Measurements from ENCODE around the gene TSC2.
"Not testable (repeated sequence)": the region's sequence is repeated elsewhere in the genome, so short reads cannot be mapped to it uniquely, and the experiment has no call there.

GRCh38 chr16:2121325-2121724 is 73.5 kb downstream of the TSC2 start:
- TF ChIP-seq CTCF (conservative IDR thresholded peaks at IDR 0.05 in 1 of 2, IDR thresholded peaks at IDR 0.05 in 1 of 2; ENCODE audit: low read depth in 1 of 2, low read length in 2 of 2), result peak; percentile 39 to 41
- TF ChIP-seq EZH2 (IDR thresholded peaks at IDR 0.05; ENCODE audit: low read length, missing control alignments), result not testable (repeated sequence)
